GM12891 (cell line): ENCODE measurements around the gene GRIN2C.

ENCODE experiments used
- POLR2A ChIP-seq: IDR thresholded peaks from 2 replicates; pipeline ENCODE4 v1.6.1; 2011; ENCODE audit warnings: low read depth, low read length, control low read depth
- SPI1 ChIP-seq: IDR thresholded peaks from 2 replicates; pipeline ENCODE4 v1.6.1; 2011; ENCODE audit warnings: low read depth, low read length, control low read depth

- no peak for TF ChIP-seq POLR2A
- no peak for TF ChIP-seq SPI1
Measured at GRCh38 chr17:74814453-74814852, 45.2 kb downstream of the GRIN2C start.
